WTC11 (cell line): ENCODE measurements around the gene C18orf32.

Source experiments
- ATF3 ChIP-seq: sonication (generic); formaldehyde crosslinking; conservative IDR thresholded peaks from 2 replicates; pipeline ENCODE4 v1.8.1; 2022; ENCODE audit warnings: mild to moderate bottlenecking, missing genetic modification reagents
- CTCF ChIP-seq: fragments of 200-600 bp; IDR thresholded peaks from 2 replicates; pipeline ENCODE4 v1.8.0; 2022; ENCODE audit warnings: antibody characterized with exemption
- E2F5 ChIP-seq: sonication (generic); formaldehyde crosslinking; IDR thresholded peaks from 2 replicates; pipeline ENCODE4 v1.8.1; 2022; ENCODE audit warnings: mild to moderate bottlenecking, moderate library complexity, missing genetic modification reagents
- FOXJ3 ChIP-seq: sonication (generic); formaldehyde crosslinking; IDR thresholded peaks from 2 replicates; pipeline ENCODE4 v1.9.0; 2021; ENCODE audit warnings: missing genetic modification reagents, mild to moderate bottlenecking, borderline replicate concordance
- KAT7 ChIP-seq: sonication (generic); formaldehyde crosslinking; IDR thresholded peaks from 2 replicates; pipeline ENCODE4 v1.8.1; 2023; ENCODE audit warnings: missing genetic modification reagents, mild to moderate bottlenecking, borderline replicate concordance
- NR2C2 ChIP-seq: sonication (generic); formaldehyde crosslinking; IDR thresholded peaks from 2 replicates; pipeline ENCODE4 v1.8.0; 2022; ENCODE audit warnings: mild to moderate bottlenecking, missing genetic modification reagents
- NR3C1 ChIP-seq: sonication (generic); formaldehyde crosslinking; conservative IDR thresholded peaks from 2 replicates; pipeline ENCODE4 v1.8.1; 2023; ENCODE audit warnings: low read depth, mild to moderate bottlenecking, missing genetic modification reagents
- PREB ChIP-seq: sonication (generic); formaldehyde crosslinking; IDR thresholded peaks from 2 replicates; pipeline ENCODE4 v1.8.1; 2022; ENCODE audit warnings: mild to moderate bottlenecking, missing genetic modification reagents, moderate library complexity, borderline replicate concordance
- SP1 ChIP-seq: sonication (generic); formaldehyde crosslinking; conservative IDR thresholded peaks from 2 replicates; pipeline ENCODE4 v1.8.1; 2022; ENCODE audit warnings: missing genetic modification reagents
- TCF7 ChIP-seq: sonication (generic); formaldehyde crosslinking; IDR thresholded peaks from 2 replicates; pipeline ENCODE4 v1.8.0; 2022; ENCODE audit warnings: mild to moderate bottlenecking, low read depth, missing genetic modification reagents, moderate library complexity
- USF2 ChIP-seq: sonication (generic); formaldehyde crosslinking; IDR thresholded peaks from 2 replicates; pipeline ENCODE4 v1.8.1; 2023; ENCODE audit warnings: mild to moderate bottlenecking, missing genetic modification reagents, moderate library complexity
- ZNF281 ChIP-seq: sonication (generic); formaldehyde crosslinking; IDR thresholded peaks from 2 replicates; pipeline ENCODE4 v1.8.0; 2023; ENCODE audit warnings: mild to moderate bottlenecking, missing genetic modification reagents

- TF ChIP-seq CTCF (no peak), ATF3 (no peak), NR3C1 (no peak), NR2C2 (CRISPR knock-in tag) (no peak), SP1 (no peak), USF2 (CRISPR knock-in tag) (no peak), FOXJ3 (no peak), ZNF281 (CRISPR knock-in tag) (no peak), TCF7 (CRISPR knock-in tag) (no peak), KAT7 (CRISPR knock-in tag) (no peak), E2F5 (CRISPR knock-in tag) (no peak), PREB (no peak)
Observed at GRCh38 chr18:49460976-49461601, 25.9 kb downstream of the C18orf32 start.
